MCF 10A (cell line): ENCODE results near the gene PEX7. TPM values are rescaled to one million over a fixed set of nuclear protein-coding genes. Genes with fewer than 3 reads are reported as not detected.
"Not testable (repeated sequence)": the region's sequence is repeated elsewhere in the genome, so short reads cannot be mapped to it uniquely, and the experiment has no call there.

Source experiments
- BruUV-seq: library from RNA; stranded (reverse); fragments of 400-500 nt; replicated peaks from 2 replicates; lab custom pipeline; 2021; lab: Mats Ljungman, UMichigan
- CTCF ChIA-PET: fragments of 300-600 bp; sonication (Branson Sonifier 250); formaldehyde crosslinking; extraction: SDS; loops from one replicate; lab custom pipeline; 2021; ENCODE audit warnings: antibody characterized with exemption, inconsistent platforms; lab: Yijun Ruan, JAX
- POLR2A ChIA-PET: fragments of 300-600, 350-650 bp; sonication (Branson Sonifier 250); formaldehyde crosslinking; extraction: SDS; loops from one replicate; lab custom pipeline; 2020; ENCODE audit warnings: antibody characterized with exemption, inconsistent platforms; lab: Yijun Ruan, JAX
- DNase-seq: peaks from one replicate; pipeline ENCODE4 v3.0.0-alpha.2; 2018; ENCODE audit not compliant: unreplicated experiment
- H3K27ac Mint-ChIP-seq: one replicate; pipeline ENCODE4 v1.8.0; 2022; ENCODE audit warnings: mild to moderate bottlenecking, low read depth, mixed read lengths; ENCODE audit not compliant: unreplicated experiment
- H3K27me3 Mint-ChIP-seq: one replicate; pipeline ENCODE4 v1.8.0; 2022; ENCODE audit warnings: mixed read lengths; ENCODE audit not compliant: insufficient read depth, unreplicated experiment
- H3K36me3 Mint-ChIP-seq: one replicate; pipeline ENCODE4 v1.8.0; 2022; ENCODE audit warnings: mild to moderate bottlenecking, moderate library complexity, mixed read lengths; ENCODE audit not compliant: insufficient read depth, unreplicated experiment
- H3K4me1 Mint-ChIP-seq: one replicate; pipeline ENCODE4 v1.8.0; 2022; ENCODE audit warnings: mixed read lengths; ENCODE audit not compliant: insufficient read depth, unreplicated experiment
- H3K4me3 Mint-ChIP-seq: one replicate; pipeline ENCODE4 v1.8.0; 2022; ENCODE audit warnings: mild to moderate bottlenecking, moderate library complexity, mixed read lengths; ENCODE audit not compliant: unreplicated experiment
- H3K9me3 Mint-ChIP-seq: one replicate; pipeline ENCODE4 v1.8.0; 2022; ENCODE audit warnings: mixed read lengths; ENCODE audit not compliant: unreplicated experiment
- intact Hi-C: fragments of 100-400 bp; cut with micrococcal nuclease; formaldehyde crosslinking; loops from 2 replicates; pipeline ENCODE4 v1.14.1; 2022
- total RNA-seq: library from RNA; stranded (reverse); gene quantifications from 2 replicates; pipeline ENCODE4 v1.2.3, GENCODE V29; 2022
- TF ChIP-seq, protein P1 (sequence below): fragments of 200-600 bp; IDR thresholded peaks from one replicate; pipeline ENCODE4 v1.8.0; 2022; ENCODE audit warnings: antibody characterized with exemption, mild to moderate bottlenecking; ENCODE audit not compliant: unreplicated experiment

PEX7 gene
- total RNA-seq, 1 experiment from 2014 or later = 6.0 TPM

DNA sequence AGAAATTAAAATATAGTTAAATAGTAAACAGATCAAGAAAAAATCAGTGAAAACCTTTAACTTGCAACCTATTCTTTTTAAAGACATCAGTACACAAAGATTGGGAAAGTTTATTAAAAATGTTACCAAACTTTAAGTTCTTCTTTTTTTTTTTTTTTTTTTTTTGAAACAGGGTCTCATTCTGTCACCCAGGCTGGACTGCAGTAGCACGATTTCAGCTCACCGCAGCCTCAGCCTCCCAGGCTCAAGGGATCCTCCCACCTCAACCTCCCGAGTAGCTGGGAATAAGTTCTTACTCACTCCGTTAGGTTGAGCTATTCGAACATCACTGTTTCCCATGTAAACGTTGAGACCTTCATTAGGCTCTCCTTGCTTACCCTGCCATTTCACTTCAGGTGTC, 35.7 kb upstream of the PEX7 start:
- TF ChIP-seq, protein P1, sequence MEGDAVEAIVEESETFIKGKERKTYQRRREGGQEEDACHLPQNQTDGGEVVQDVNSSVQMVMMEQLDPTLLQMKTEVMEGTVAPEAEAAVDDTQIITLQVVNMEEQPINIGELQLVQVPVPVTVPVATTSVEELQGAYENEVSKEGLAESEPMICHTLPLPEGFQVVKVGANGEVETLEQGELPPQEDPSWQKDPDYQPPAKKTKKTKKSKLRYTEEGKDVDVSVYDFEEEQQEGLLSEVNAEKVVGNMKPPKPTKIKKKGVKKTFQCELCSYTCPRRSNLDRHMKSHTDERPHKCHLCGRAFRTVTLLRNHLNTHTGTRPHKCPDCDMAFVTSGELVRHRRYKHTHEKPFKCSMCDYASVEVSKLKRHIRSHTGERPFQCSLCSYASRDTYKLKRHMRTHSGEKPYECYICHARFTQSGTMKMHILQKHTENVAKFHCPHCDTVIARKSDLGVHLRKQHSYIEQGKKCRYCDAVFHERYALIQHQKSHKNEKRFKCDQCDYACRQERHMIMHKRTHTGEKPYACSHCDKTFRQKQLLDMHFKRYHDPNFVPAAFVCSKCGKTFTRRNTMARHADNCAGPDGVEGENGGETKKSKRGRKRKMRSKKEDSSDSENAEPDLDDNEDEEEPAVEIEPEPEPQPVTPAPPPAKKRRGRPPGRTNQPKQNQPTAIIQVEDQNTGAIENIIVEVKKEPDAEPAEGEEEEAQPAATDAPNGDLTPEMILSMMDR = no peak
- H3K4me3 Mint-ChIP-seq = no peak overlapping the region
- no peak overlapping the region for H3K27ac Mint-ChIP-seq
- H3K4me1 Mint-ChIP-seq = peaks cover 28% of the 10 kb centered on the region
- no peaks in the 10 kb centered on the region for H3K27me3 Mint-ChIP-seq
- intact Hi-C loops = no loop called here
- BruUV-seq = no TSS peak
- DNase-seq = no peak
- ChIA-PET CTCF (interaction anchor here (0.6 to 7.5 kb wide), 7 partner anchors 9 to 409 kb away, joined by 3 to 309 read pairs (median 3); no protein-coding TSS in a partner anchor), POLR2A (interaction anchor here (0.7 to 7.8 kb wide), 7 partner anchors 12 to 497 kb away, joined by 3 to 204 read pairs (median 6); partner anchors contain the start of gene BCLAF1)
- H3K36me3 Mint-ChIP-seq = no peaks in the 10 kb centered on the region
- no peaks in the 10 kb centered on the region for H3K9me3 Mint-ChIP-seq

DNA sequence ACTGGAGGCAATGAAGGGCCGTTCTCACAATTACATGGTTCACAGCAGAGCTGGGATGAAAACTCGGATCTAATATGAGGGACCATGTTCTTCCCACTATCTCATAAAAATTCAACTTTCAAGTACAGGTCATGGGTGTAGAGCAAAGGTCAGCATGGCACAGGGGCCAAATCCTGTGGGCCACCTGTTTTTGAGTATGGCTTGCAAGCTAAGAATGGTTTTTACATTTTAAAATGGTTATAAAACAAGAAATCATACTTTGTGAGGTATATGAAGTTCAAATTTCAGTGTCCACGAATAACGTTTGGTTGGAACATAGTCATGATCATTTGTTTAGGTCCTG, 34.7 kb upstream of the PEX7 start:
- Mint-ChIP-seq H3K9me3 (no peaks in the 10 kb centered on the region), H3K36me3 (peaks cover 1% of the 10 kb centered on the region), H3K4me3 (peak overlapping the region; percentile 70), H3K27me3 (no peaks in the 10 kb centered on the region), H3K27ac (peak overlapping the region; percentile 97), H3K4me1 (peaks cover 28% of the 10 kb centered on the region)
- no TSS peak for BruUV-seq
- intact Hi-C loops = no loop called here
- DNase-seq = no peak
- CTCF ChIA-PET = interaction anchor here (0.6 to 7.5 kb wide), 7 partner anchors 10 to 257 kb away, joined by 3 to 309 read pairs (median 3); no protein-coding TSS in a partner anchor
- POLR2A ChIA-PET = interaction anchor here (0.5 to 7.8 kb wide), 11 partner anchors 13 to 503 kb away, joined by 3 to 204 read pairs (median 5); partner anchors contain the start of gene BCLAF1
- TF ChIP-seq, protein P1 = no peak

DNA sequence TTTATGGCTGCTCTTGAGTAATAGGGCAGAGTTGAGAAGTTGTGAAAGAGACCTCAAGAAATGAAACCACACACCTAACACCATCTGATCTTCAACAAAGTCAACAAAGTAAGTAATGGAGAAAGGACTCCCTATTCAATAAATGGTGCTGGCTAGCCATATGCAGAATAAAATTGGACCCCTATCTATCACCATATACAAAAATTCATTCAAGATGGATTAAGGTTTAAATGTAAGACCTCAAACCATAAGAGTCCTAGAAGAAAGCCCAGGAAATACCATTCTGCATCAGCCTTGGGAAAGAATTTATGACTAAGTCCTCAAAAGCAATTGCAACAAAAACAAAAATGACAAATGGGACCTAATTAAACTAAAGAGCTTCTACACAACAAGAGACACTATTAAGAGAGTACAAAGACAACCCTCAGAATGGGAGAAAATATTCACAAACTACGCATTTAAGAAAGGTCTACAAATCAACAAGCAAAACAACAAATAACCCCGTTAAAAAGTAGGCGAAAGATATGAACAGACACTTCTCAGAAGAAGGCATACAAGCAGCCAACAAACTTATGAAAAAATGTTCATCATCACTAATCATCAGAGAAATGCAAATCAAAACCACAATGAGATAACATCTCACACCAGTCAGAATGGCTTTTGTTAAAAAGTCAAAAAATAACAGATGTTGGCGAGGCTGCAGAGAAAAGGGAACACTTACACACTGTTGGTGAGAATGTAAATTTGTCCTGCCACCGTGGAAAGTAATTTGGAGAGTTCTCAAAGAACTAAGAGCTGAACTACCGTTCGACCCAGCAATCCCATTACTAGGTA, 34.1 kb upstream of the PEX7 start:
- Mint-ChIP-seq H3K9me3 (no peaks in the 10 kb centered on the region), H3K4me1 (peaks cover 32% of the 10 kb centered on the region), H3K27ac (peak overlapping the region; percentile 97), H3K36me3 (peaks cover 5% of the 10 kb centered on the region), H3K27me3 (no peaks in the 10 kb centered on the region), H3K4me3 (peak overlapping the region; percentile 70)
- POLR2A ChIA-PET = interaction anchor here (0.5 to 7.8 kb wide), 18 partner anchors 14 to 498 kb away, joined by 3 to 204 read pairs (median 4); partner anchors contain the start of gene BCLAF1
- CTCF ChIA-PET = interaction anchor here (1.0 to 7.5 kb wide), 4 partner anchors 87 to 154 kb away, joined by 3 to 309 read pairs (median 5); no protein-coding TSS in a partner anchor
- peak; percentile 87 for DNase-seq
- intact Hi-C loops = no loop called here
- BruUV-seq = no TSS peak
- TF ChIP-seq, protein P1 = no peak

DNA sequence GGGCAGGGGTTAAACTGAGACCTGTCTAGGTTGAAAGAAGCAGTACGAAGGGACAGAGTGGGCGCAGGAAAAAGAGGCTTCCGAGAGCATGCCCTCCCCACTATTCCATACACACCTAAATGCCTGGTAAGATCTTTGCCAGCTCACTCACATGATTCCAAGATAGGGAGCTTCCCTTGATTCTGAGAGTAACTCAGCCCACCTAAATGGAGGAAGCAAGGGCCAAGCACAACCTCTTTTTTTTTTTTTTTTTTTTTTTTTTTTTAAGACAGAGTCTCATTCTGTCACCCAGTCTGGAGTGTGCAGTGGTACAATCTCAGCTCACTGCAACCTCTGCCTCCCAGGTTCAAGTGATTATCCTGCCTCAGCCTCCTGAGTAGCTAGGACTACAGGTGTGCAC, 33.0 kb upstream of the PEX7 start:
- H3K27ac Mint-ChIP-seq, H3K9me3 Mint-ChIP-seq, DNase-seq, BruUV-seq, H3K27me3 Mint-ChIP-seq, H3K36me3 Mint-ChIP-seq, intact Hi-C loops: not testable (repeated sequence)
- CTCF ChIA-PET = interaction anchor here (0.7 to 7.5 kb wide), 4 partner anchors 143 to 506 kb away, joined by 3 to 309 read pairs (median 4); no protein-coding TSS in a partner anchor
- POLR2A ChIA-PET = interaction anchor here (0.6 to 7.8 kb wide), 16 partner anchors 15 to 500 kb away, joined by 3 to 204 read pairs (median 10); partner anchors contain the start of gene BCLAF1
- peaks cover 33% of the 10 kb centered on the region for H3K4me1 Mint-ChIP-seq
- H3K4me3 Mint-ChIP-seq = peak overlapping the region; percentile 92
